Measurements from ENCODE around the gene SKOR2. TPM values are rescaled to one million over a fixed set of nuclear protein-coding genes. Genes with fewer than 3 reads are reported as not detected.

The SKOR2 gene
- total RNA-seq, 2 donors from 2014 or later = not detected

- Histone ChIP-seq H3K36me3 (no peaks in the 10 kb centered on the region), H3K4me3 (no peak overlapping the region), H3K4me1 (ENCODE audit: control insufficient read depth in 1 of 2, low read depth in 2 of 2) (no peaks in the 10 kb centered on the region), H3K27me3 (replicated peaks; ENCODE audit: insufficient read depth) (peaks cover 3% of the 10 kb centered on the region), H3K9me3 (no peaks in the 10 kb centered on the region), H3K27ac (no peak overlapping the region)
- ATAC-seq (ENCODE audit: insufficient number of reproducible peaks, low FRiP score, low read depth) (no peak), DNase-seq (ENCODE audit: low spot score) (no peak)
- TF ChIP-seq CTCF (IDR thresholded peaks at IDR 0.05) = no peak
Measured at GRCh38 chr18:47248115-47248603, 3.3 kb downstream of the SKOR2 start.

GRCh38 chr18:47247416-47248114, 3.9 kb downstream of the SKOR2 start:
- H3K36me3 ChIP-seq = no peaks in the 10 kb centered on the region
- TF ChIP-seq CTCF (IDR thresholded peaks at IDR 0.05) = no peak
- no peaks in the 10 kb centered on the region for H3K4me1 ChIP-seq (ENCODE audit: control insufficient read depth in 1 of 2, low read depth in 2 of 2)
- no peak overlapping the region for H3K4me3 ChIP-seq
- DNase-seq (ENCODE audit: low spot score) = no peak
- ATAC-seq (ENCODE audit: insufficient number of reproducible peaks, low FRiP score, low read depth) = no peak
- H3K9me3 ChIP-seq = no peaks in the 10 kb centered on the region
- H3K27ac ChIP-seq = no peak overlapping the region
- peaks cover 3% of the 10 kb centered on the region for H3K27me3 ChIP-seq (replicated peaks; ENCODE audit: insufficient read depth)

DNA sequence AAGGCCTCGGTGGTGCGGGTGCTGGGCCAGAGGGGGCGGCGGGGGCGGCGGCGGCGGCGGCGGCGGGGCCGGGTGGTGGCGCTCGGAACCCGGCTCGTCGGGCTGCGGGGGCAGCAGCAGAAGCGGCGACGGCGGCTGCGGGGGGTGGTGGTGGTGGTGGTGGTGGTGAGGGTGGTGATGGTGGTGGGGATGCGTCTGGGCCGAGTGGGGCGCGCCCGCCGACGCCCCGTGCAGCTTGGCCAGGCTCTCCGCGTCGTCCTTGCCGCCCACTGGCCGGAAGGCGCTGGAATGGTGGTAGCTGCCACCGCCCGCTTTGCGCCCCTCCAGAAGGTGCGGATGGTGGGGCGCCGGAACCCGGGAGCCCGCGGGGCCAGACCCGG, 4.4 kb downstream of the SKOR2 start:
- ATAC-seq (ENCODE audit: insufficient number of reproducible peaks, low FRiP score, low read depth) (no peak), DNase-seq (ENCODE audit: low spot score) (no peak)
- Histone ChIP-seq H3K27me3 (replicated peaks; ENCODE audit: insufficient read depth) (peaks cover 3% of the 10 kb centered on the region), H3K4me3 (no peak overlapping the region), H3K4me1 (ENCODE audit: control insufficient read depth in 1 of 2, low read depth in 2 of 2) (no peaks in the 10 kb centered on the region), H3K9me3 (no peaks in the 10 kb centered on the region), H3K27ac (no peak overlapping the region), H3K36me3 (no peaks in the 10 kb centered on the region)
- TF ChIP-seq CTCF (IDR thresholded peaks at IDR 0.05) = no peak

DNA sequence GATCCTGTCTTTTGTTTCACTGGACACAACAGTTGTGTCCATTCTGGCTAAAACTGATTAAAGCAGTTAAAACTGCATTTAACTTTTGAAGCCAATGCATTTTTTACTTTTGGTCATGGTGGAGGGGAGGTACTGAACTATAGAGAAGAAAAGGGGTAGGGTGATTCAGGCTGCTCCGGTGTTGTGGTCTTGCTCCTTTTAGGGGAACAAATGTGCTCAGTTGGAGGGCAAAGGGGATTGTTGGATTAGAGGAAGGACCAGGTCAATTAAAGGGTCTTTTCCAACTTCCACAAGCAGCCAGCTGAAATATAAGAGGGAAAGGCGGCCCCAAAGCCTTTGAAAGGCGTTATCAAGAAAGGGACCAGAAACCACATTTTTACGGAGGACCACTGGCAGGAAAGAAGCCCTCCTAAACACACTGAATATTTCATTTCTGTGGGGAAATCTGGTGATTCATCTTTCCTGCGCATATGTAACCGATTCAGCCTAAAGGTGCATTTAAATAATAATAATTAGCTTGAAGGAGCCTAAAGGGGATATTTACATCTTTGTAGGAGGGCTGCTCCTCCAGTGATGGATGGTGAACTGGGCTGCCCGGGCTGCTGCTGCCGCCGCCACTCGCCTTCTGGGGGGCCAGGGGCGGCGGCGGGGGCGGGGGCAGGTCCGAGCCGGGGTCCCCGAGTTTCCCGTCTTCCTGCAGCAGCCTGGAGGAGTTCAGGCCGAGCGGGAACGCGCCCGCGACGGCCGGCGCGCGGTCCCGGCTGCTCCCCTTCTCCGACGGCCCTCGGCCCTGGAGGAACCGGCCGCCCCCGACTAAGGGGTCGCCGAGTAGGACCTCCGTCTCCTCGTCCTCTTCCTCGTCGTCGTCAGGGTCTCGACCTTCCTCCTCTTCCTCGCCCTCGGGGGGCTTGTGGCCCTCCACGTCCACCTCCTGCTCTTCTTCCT, 5.2 kb downstream of the SKOR2 start:
- no peaks in the 10 kb centered on the region for H3K36me3 ChIP-seq
- H3K9me3 ChIP-seq = no peaks in the 10 kb centered on the region
- no peak overlapping the region for H3K4me3 ChIP-seq
- peaks cover 3% of the 10 kb centered on the region for H3K27me3 ChIP-seq (replicated peaks; ENCODE audit: insufficient read depth)
- H3K27ac ChIP-seq = no peak overlapping the region
- no peaks in the 10 kb centered on the region for H3K4me1 ChIP-seq (ENCODE audit: control insufficient read depth in 1 of 2, low read depth in 2 of 2)
- no peak for DNase-seq (ENCODE audit: low spot score)
- no peak for ATAC-seq (ENCODE audit: insufficient number of reproducible peaks, low FRiP score, low read depth)
- TF ChIP-seq CTCF (IDR thresholded peaks at IDR 0.05) = no peak

DNA sequence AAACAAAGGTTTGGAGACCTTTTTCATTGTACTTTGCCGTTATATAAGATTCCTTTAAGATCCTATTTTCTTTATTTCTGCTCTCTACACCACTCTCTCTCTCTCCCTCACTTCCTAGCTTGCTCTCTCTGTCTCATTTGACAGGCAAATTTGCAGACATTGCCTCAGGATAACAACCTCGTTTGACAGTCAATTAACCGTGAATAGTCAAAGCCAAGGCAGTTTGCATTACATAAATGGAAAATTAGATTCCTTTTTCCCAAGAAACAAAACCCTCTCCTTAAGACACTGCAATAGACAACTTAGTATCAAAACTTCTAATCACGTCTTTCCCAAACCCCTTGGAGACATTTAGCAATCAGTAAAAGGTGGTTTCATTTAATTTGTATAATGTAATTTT, 7.4 kb downstream of the SKOR2 start:
- no peaks in the 10 kb centered on the region for H3K27me3 ChIP-seq (replicated peaks; ENCODE audit: insufficient read depth)
- H3K36me3 ChIP-seq = no peaks in the 10 kb centered on the region
- H3K4me1 ChIP-seq (ENCODE audit: control insufficient read depth in 1 of 2, low read depth in 2 of 2) = no peaks in the 10 kb centered on the region
- no peaks in the 10 kb centered on the region for H3K9me3 ChIP-seq
- H3K4me3 ChIP-seq = no peak overlapping the region
- no peak for TF ChIP-seq CTCF (IDR thresholded peaks at IDR 0.05)
- DNase-seq (ENCODE audit: low spot score) (no peak), ATAC-seq (ENCODE audit: insufficient number of reproducible peaks, low FRiP score, low read depth) (no peak)
- no peak overlapping the region for H3K27ac ChIP-seq

All from thoracic aorta (tissue), 2 donors.